Esophagus muscularis mucosa (tissue), 4 donors: ENCODE results near the gene CCDC122. TPM values are rescaled to one million over a fixed set of nuclear protein-coding genes. Genes with fewer than 3 reads are reported as not detected.

Source experiments
- DNase-seq: peaks from one replicate; pipeline ENCODE4 v3.0.0-alpha.2; 2017; ENCODE audit errors: extremely low spot score
- H3K27ac ChIP-seq, 4 donors: fragments of 200-600 bp; sonication (generic); replicated peaks in 1 of 4; 1 replicate in 3 of 4; 2 replicates in 1 of 4; pipeline ENCODE4 v1.5.1; 2016 to 2019; ENCODE audit warnings: mild to moderate bottlenecking in 1 of 4
- H3K27me3 ChIP-seq, 4 donors: fragments of 200-600 bp; sonication (generic); one replicate each; pipeline versions ENCODE4 v1.5.1 to v1.6.0; 2016 to 2019
- H3K36me3 ChIP-seq, 4 donors: fragments of 200-600 bp; sonication (generic); one replicate each; pipeline ENCODE4 v1.5.1; 2016 to 2019
- H3K4me1 ChIP-seq, 4 donors: fragments of 200-600 bp; sonication (generic); one replicate each; pipeline ENCODE4 v1.5.1; 2016 to 2019
- H3K4me3 ChIP-seq, 4 donors: fragments of 200-600 bp; sonication (generic); 1 replicate in 2 of 4; 2 replicates in 2 of 4; pipeline ENCODE4 v1.5.1; 2016 to 2019; ENCODE audit warnings: mild to moderate bottlenecking in 4 of 4, moderate library complexity in 1 of 4
- H3K9me3 ChIP-seq, 4 donors: fragments of 200-600 bp; sonication (generic); 1 replicate in 3 of 4; 2 replicates in 1 of 4; pipeline ENCODE4 v1.5.1; 2016 to 2019
- CTCF ChIP-seq, 3 experiments: fragments of 200-600 bp in 2 of 3; fragments of 450-650 bp in 1 of 3; sonication (generic) in 2 of 3; IDR thresholded peaks; one replicate each; pipeline ENCODE4 v1.5.1; 2017 to 2019; ENCODE audit warnings: antibody characterized with exemption in 3 of 3, mild to moderate bottlenecking in 2 of 3, moderate library complexity in 1 of 3
- EP300 ChIP-seq: sonication (generic); formaldehyde crosslinking; IDR thresholded peaks from one replicate; pipeline ENCODE4 v1.6.1; 2017; ENCODE audit warnings: antibody characterized with exemption
- POLR2A ChIP-seq: fragments of 450-650 bp; IDR thresholded peaks from one replicate; pipeline ENCODE4 v1.6.1; 2017; ENCODE audit warnings: antibody characterized with exemption, moderate library complexity, mild to moderate bottlenecking, low read depth
- POLR2AphosphoS5 ChIP-seq, 2 donors: sonication (generic); formaldehyde crosslinking; IDR thresholded peaks; one replicate each; pipeline ENCODE4 v1.6.1; 2017; ENCODE audit warnings: antibody characterized with exemption in 2 of 2
- WGBS: methylation state at CpG from one replicate; pipeline ENCODE4 v1.1.5; 2018; 5-methylcytosine and 5-hydroxymethylcytosine counted together
- intact Hi-C: fragments of 100-400 bp; cut with DNase I; formaldehyde crosslinking; loops from one replicate; pipeline ENCODE4 v1.15.1; 2023
- total RNA-seq, 4 donors: library from RNA; depleted of rRNA; stranded (reverse); fragments of >200 nt; gene quantifications; one replicate each; pipeline versions ENCODE4 v1.1.0 to v1.2.1, GENCODE V29; 2016

The CCDC122 gene
- 10 to 100 TPM in 1 of 4 donors, 1 to 10 TPM in 3; 2.1 to 13.2 (median 3.2) TPM for total RNA-seq

GRCh38 chr13:43878892-43879754, at the start of gene CCDC122:
Gene CCDC122 (minus strand): TSS chr13:43879740. CDS start chr13:43869376, 10,364 bp downstream.
- Histone ChIP-seq H3K9me3 (no peaks in the 10 kb centered on the region), H3K27ac (peak within 1 kb of the TSS; percentile 95 to 99 (median 97)), H3K36me3 (no peaks in the 10 kb centered on the region), H3K27me3 (no peaks in the 10 kb centered on the region), H3K4me1 (peaks cover 12 to 25% (median 22%) of the 10 kb centered on the region in 4 donors), H3K4me3 (peak within 1 kb of the TSS; percentile 77 to 93 (median 86))
- DNase-seq, result peak; percentile 92
- TF ChIP-seq EP300 (no peak), POLR2AphosphoS5 (IDR thresholded peaks at IDR 0.05) (peak; percentile 50 to 90), CTCF (IDR thresholded peaks at IDR 0.05) (peak in 1 of 3 experiments; percentile 6), POLR2A (no peak)
- WGBS, result 0% methylated on average over 13 of the region's 78 CpGs
- intact Hi-C loops, result loop anchor here (5.0 kb wide), 2 partner anchors 67 to 907 kb away; no protein-coding TSS in a partner anchor

- H3K9me3 ChIP-seq, result no peaks in the 10 kb centered on the region
- no peak overlapping the region for H3K4me3 ChIP-seq
- TF ChIP-seq CTCF (IDR thresholded peaks at IDR 0.05) (no peak), POLR2AphosphoS5 (IDR thresholded peaks at IDR 0.05) (no peak), POLR2A (no peak), EP300 (no peak)
- no peak for DNase-seq
- H3K27ac ChIP-seq, result no peak overlapping the region
- no peaks in the 10 kb centered on the region for H3K36me3 ChIP-seq
- H3K4me1 ChIP-seq, result no peaks in the 10 kb centered on the region
- no peaks in the 10 kb centered on the region for H3K27me3 ChIP-seq
- intact Hi-C loops, result no loop called here
- 83% methylated on average over 5 of the region's 5 CpGs for WGBS
Observed at GRCh38 chr13:43924549-43925245, 45.2 kb upstream of the CCDC122 start.

GRCh38 chr13:43920965-43921674, 41.6 kb upstream of the CCDC122 start:
- Histone ChIP-seq H3K36me3 (no peaks in the 10 kb centered on the region), H3K4me3 (no peak overlapping the region), H3K9me3 (no peaks in the 10 kb centered on the region), H3K27ac (no peak overlapping the region), H3K4me1 (peaks cover 0 to 11% (median 4%) of the 10 kb centered on the region in 4 donors), H3K27me3 (no peaks in the 10 kb centered on the region)
- intact Hi-C loops, result no loop called here
- no peak for DNase-seq
- 100% methylated on average over 1 of the region's 1 CpG for WGBS
- TF ChIP-seq POLR2AphosphoS5 (IDR thresholded peaks at IDR 0.05), result no peak
- TF ChIP-seq CTCF (IDR thresholded peaks at IDR 0.05), result no peak

GRCh38 chr13:43918636-43919035, 39.1 kb upstream of the CCDC122 start:
- H3K36me3 ChIP-seq, result no peaks in the 10 kb centered on the region
- DNase-seq, result no peak
- WGBS, result 73% methylated on average over 5 of the region's 5 CpGs
- H3K9me3 ChIP-seq, result no peaks in the 10 kb centered on the region
- TF ChIP-seq CTCF (IDR thresholded peaks at IDR 0.05) (no peak), POLR2A (no peak), EP300 (no peak), POLR2AphosphoS5 (IDR thresholded peaks at IDR 0.05) (no peak)
- peaks cover 0 to 11% (median 4%) of the 10 kb centered on the region in 4 donors for H3K4me1 ChIP-seq
- no peak overlapping the region for H3K4me3 ChIP-seq
- no peaks in the 10 kb centered on the region for H3K27me3 ChIP-seq
- intact Hi-C loops, result no loop called here
- no peak overlapping the region for H3K27ac ChIP-seq
